Ammon's horn (tissue), 1 donor: ENCODE measurements around the gene VWC2L.

Experiments
- DNase-seq: peaks from one replicate; pipeline ENCODE4 v3.0.0-alpha.2; 2016; ENCODE audit warnings: low spot score

Gene VWC2L

DNA sequence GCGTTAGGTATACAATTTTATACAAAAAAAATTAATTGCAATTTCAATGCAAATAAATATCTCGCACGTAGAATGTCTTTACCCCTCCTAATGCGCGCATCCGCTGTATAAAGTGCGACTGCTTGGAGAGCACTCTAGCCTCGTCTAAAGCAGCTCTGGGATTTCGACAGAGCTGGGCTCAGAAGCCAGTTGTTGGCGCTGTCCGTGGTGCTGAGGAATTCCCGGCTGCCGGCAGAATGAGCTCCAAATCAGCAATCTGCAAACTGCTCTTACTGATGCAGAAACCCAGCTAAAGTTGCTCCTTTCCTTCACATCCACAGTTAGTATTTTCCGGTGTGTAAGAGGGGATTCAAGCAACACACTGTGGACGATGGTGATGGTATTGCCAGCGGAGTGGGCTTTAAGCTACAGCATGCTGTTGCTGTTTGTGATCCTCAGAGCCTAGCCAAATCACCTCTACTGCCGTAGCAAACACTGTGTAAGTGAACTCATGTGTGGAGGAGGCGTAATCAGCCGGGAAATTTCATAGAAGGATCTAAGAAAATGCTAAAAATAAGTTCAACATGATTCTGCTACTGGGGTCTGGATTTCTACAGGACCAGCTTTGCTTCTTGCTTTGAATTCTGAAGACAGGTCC, at the start of gene VWC2L:
VWC2L (plus strand) TSS at position 137 of the 637 bp plus-strand sequence. CDS start 3,140 bp downstream, outside the sequence.
- peak; percentile 93 for DNase-seq

DNA sequence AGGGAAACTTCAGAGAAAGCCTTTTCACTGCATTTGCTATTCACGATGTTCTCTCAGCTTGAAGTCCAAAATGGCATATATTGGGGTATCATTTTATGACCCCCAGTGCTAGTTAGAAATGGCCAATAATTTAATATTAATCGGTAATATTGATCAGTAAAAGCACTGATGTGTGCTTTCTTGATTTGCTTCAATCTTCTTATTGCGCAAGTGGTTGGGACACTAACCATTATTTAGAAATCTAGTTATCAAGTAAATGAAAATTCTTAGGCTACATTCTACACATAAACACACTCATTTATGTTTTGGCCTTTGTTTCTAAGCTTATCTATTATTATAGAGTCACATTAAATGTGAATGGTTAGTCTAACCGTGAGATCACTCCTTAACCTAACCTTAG, 49.7 kb upstream of the VWC2L start:
- no peak for DNase-seq

DNA sequence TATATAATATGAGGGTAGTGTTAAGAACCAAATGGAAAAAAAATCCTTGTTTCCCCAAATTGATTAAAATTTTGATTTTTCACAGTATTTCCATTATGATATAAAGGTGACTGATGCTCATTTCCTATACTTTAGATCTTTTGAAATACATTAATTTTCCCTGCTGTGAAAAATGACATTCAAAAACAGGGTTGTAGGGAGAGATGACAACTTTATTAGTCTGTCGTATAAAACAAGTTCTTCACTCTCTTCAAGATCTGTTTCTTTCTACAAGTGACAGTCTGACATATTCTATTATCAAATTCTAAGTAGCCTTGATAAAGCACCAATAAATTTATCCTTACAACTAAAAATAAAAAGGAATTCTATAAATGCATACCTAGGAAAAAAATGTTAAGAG, 45.3 kb upstream of the VWC2L start:
- DNase-seq: no peak

DNA sequence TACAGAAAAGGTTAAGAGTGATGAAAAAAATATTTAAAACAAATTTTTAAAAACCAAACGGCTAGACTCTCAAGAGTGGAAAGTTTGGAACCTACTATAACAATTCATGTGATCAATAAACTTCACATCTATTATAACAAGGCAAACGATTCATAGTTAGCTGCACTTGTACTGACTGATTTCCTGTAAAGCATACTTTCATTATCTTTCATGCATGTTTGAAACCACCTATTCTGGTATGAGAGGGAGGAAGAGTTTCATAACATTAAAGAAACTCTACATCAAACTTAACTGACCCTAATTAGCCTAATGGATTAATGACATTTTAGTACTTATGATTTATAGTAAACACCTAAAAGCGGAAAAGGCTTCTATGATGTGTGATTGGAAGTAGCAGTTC, 43.7 kb upstream of the VWC2L start:
- DNase-seq: no peak

DNA sequence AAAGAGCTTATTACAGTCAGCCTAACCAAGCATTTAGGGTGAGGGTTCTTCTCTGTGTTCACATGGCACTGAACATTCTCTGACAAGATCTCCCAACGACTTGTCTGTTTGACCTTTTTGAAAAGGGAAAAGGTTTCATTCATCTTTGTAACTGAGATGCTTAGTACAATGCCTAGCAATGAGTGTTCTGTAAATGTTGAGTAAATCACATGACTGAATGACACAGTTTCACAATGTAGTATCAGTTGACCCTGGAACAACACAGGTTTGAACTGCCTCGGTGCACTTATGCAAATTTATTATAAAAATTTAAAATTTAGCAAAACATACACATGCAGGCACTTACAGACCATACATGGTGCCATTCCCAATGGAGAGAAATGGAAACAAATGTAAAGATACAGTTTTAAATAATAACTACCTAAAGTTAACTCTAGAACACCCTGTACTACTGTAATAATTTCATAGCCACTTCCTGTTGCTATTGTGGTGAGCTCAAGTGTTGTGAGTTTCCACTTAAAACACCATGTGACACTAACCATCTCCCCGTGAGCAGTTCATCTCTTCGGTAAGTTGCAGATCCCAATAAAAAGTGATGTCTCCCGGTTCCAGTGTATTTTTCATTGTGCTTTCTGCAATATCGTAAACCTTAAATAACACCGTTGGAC, 34.1 kb upstream of the VWC2L start:
- DNase-seq: no peak

DNA sequence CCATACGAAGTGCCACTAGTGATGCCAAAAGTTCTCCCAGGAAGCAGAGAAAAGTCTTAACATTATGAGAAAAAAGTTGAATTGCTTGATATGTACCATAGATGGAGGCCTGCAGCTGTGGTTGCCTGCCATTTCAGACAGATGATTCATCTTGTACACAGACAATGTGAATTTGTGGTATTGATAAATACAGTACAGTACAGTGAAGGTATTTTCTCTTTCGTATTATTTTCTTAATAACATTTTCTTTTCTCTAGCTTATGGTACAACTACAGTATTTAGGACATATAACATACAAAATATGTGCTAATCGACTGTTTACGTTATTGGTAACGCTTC, 33.6 kb upstream of the VWC2L start:
- no peak for DNase-seq

DNA sequence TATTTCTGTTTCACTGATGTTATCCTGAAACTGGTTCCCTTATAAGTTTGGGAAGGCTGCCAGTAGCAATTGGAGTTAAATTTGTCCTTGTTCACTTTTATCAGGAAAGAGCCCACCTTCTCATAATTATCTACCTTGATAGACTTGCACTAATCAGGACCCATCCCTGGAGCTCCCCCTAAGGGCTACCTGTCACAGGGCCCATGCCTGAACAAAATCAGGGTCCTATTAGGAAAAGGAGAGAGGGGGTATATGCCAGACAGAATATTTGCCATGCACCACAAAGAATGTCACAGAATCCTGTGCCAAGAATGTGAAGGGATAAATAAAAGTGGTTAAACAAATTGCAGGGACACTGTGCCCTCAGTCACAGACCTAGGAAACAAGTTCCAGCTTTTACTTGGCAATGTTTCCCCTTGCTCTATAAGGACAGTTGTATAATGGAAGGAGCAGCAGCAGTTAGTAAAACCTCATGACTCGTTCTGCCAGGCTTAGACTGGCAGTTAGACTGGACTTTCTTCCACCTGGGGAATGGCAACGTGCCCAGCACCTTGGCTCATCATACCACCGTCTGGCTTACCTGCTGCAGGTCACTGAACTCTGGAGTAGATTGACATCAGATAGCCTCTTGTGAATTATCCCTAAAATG, 32.3 kb upstream of the VWC2L start:
- DNase-seq: no peak

DNA sequence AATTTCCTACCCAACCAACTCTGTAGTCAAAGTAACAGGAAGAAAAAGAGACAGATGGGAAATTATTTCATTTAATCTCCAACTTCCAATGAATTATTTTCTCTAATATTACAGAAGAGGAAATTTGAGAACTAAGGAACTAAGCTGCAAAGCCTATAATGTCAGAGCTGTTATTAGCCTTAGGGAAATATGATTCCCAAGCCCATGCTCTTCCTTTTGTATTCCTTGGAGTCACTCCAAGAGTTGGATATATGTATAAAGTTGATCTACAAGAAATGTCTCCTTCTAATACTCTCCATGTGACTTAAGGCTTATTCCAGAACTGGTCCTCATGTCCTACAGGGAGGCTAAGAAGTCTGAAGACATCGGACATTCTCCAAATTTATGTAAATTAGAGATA, 31.6 kb upstream of the VWC2L start:
- no peak for DNase-seq

DNA sequence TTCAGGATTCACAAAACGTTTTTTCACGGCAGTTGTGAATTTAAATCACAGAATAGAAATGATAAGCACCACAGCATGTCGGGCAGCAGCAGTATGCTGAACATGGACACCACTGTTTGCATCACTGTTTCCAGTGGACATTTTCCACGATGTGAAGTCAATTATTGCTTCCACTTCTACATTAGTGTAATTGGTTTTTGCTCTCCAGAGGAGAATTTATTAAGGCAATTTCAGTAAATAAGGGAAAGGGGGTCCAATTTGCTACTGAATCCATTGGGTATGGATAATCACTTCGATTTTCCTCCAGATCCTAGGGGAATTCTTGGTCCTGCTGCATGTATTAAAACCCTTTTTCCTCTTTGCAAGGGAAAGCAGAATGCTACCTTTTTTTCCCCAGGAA, 30.2 kb upstream of the VWC2L start:
- DNase-seq: no peak

DNA sequence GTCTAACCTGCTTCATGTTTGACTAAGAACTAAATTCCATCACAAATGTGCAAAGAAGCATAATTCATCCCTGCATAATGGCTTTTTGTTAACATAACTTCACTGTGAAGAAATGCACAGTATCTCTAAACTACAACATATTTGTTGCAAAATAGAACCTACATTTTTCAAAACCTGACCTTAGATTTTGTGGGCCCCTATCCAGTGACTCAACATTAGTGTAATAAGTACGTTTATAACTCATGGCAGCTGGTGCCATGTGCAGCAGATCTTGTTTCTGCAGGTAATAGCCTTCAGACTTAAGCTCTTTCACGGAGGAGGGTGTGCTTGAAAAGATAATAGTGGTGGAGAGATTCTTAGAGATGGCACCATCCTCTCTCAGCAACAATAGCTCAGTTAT, 28.6 kb upstream of the VWC2L start:
- no peak for DNase-seq

DNA sequence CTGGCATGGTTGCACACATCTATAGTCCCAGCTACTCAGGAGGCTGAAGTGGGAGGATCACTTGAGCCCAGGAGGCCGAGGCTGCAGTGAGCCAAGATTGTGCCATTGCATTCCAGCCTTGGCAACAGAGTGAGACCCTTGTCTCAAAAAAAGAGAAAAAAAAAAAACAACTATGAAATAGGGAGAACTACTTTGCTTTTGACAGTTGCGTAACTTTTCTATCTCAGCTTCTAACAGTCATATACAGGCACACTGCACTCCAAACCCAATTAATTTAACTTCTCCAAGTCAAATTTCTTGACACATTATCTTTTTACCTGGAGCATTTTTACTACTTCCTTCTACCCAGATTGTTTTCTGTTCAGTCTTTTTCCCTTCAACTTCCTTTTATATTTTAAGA, 24.1 kb upstream of the VWC2L start:
- DNase-seq: no peak

DNA sequence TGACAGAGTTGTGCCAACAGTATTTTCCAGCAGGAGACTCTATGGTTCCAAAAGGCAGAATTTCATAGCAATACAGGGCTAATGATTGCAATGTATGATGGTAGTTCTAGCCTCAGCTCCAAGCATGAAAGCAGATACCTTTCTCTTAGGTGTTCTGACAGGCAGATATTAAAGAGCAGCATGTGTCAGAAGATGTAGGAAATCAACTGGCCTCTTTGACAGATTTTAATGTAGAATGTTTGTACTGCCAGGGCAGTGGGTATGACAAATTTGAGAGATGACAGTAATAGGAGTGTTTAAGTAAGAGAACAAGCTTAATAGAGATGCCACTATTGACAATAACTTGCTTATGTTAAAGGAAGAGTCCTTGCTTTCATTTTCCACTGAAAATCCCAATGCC, 21.5 kb upstream of the VWC2L start:
- no peak for DNase-seq

DNA sequence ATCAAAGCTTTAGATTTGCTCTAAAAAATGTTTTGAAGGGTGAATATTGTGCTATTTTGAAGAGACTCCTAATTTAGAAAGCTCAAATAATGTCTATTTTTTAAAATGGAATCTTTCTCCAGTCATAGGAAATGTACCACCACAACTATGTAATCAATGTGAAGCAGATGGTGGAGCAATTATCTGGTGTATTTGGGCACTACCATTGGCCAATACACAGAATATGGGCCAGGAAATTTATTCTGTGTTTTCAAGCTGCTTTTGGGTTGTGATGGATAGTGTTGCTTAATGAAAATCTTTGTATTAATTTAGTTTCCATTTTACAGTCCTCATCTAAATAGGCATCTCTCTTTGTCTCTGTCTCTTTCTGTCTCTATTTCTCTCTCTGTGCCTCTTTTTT, 17.1 kb upstream of the VWC2L start:
- DNase-seq: no peak

DNA sequence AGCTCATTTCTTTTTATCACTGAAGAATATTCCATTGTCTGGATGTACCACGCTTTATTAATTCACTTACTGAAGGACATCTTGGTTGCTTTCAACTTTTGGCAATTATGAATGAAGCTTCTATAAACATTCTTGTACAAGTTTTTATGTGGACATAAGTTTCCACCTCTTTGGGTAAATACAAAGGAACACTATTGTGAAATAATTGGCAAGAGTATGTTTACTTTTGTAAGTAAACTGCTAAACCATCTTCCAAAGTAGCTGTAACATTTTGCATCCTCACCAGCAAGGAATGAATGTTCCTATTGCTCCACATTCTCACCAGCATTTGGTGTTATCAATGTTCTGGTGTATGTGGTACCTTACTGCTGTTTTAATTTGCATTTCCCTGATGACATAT, 15.8 kb upstream of the VWC2L start:
- no peak for DNase-seq

DNA sequence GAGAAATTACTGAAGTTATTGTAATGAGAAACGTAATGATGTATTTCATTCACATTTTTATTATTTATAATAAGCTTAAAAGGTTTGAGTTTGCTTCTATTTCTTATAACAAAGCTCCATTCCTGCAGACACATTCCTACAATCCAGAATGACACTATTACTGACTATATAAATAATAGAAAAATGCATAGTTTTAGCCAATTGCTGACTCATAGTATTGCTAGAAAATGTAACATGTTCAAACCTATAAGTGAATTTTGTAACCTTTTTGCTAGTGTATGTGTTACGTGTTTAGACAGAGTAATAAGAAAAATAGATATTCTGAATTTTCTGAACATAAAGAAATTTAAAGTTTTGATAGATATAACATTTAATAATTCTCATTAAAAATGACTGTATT, 9.3 kb upstream of the VWC2L start:
- DNase-seq: no peak

DNA sequence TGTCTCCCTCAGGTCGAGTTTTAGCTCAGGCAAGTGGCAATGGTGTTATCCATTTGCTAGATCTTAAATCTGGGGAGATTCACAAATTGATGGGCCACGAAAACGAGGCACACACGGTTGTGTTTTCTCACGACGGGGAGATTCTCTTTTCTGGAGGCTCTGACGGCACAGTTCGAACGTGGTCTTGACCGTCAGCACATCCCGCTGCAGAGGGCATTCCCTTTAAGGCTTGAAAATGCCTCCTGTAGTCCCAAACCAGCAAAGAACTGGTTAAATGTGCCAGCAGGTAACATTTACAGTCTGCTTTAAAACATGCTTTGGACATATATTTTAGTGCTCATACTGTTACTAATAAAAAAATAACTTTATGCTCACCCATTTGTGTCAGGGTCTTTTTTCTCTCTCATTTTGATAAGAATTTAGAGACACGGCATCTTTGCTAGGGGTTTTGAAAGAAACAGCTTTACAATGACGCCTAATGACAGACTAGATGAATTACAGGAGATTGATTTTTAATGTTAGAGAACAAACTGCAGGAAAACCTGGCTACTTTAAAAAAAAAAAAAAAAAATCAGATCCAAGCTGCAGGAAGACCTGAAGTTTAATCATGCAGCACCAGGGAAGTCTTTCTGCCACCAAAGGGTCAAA, 602 bp upstream of the VWC2L start:
- peak; percentile 42 for DNase-seq

DNA sequence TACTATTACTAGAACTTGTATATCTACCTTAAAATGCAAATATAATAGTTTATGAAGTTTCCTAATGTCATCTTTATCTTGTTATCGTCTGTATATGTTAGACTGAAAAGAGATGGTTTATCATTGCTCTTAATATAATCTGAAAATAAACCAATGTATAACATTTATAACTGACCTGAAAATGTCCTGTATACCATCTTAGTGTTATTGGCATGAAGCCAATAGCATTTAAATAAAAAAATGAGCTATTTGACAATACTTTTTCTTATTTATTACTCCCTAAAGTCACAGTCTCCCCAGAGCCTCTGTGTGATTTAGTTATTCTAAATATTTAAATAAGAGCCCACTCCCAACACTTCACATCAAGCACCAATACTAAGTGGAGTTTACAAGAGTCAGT, 1.8 kb downstream of the VWC2L start:
- no peak for DNase-seq

DNA sequence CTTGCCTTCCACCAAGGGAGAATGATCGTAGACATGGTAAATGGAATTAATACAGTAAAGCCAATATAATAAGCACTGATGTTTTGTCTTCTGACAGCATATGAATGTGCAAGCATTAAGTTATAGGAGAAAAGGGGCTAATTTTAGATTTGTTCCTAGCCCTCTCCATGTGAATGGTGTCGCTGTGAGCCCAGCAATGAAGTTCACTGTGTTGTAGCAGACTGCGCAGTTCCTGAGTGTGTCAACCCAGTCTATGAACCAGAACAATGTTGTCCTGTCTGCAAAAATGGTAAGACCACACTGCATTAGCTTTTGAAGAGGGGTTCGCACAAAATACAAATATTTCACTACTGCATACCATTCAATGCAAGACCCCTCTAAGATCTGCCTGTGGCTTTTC, 25.6 kb downstream of the VWC2L start:
- DNase-seq: no peak

DNA sequence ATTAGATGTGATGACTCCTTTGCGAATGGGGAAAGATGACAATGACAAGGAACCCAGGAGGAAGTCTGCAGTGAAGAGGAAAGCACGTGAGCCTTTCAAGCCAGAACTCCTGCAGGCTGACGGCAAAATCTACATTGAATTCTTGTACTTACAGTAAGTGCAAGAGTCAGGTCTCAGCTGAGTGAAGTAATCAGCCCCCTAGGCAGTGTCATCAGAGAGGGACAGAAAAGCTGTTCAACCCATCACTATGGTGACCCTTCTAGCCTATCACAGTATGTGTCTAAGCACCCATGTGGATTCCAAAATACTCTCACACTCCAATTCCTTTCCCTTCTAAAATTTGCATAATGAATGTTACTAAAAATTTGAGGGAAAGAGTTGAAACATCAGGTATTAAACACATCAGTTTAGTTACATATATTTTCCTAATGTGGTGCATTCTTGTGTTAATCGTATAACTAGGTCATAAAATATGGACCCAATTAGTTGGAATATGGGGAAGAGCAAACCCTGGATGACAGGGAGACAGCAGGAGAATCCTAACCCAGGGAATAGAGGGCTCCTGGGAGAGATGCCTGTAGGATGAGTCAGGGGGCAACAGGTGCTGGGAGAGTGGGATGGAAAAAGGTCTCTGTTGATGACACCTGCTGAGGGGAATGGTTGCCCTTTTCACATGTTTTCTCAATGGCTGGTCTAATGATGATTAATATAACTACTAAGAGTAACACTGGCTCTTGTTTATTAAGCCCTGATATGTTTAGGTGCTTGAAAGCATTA, 39.5 kb downstream of the VWC2L start:
- no peak for DNase-seq

DNA sequence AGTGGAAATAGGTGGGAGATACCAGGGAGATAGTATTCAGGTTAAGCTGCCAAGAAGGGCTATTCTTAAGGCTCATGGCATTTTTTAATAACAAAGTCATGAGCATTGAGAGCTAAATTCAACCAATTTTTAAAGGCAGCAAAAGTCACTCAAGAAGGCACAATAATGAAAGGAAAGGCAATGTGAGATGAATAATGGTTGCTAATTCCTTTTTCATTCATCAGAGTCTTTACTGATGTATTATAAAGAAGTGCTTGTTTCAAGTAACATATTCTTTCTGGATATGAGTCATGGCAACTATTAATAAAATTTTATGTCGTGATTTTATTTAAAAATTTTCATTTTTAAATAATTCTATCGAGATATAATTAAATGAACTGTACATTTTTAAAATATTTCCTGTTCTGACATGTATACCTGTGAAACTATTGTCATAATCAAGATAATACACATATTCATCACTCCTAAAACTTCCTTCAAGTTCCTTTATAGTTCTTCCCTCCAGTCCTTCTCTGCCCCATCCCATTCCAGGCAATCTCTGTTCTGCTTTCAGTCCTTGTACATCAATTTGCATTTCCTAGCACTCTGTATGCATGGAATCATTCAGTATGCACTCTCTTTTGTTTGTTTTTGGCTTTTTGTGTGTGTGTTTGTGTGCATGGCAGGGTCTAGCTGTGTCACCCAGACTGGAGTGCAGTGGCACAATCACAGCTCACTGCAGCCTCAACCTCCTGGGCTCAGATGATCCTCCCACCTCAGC, 40.8 kb downstream of the VWC2L start:
- no peak for DNase-seq

DNA sequence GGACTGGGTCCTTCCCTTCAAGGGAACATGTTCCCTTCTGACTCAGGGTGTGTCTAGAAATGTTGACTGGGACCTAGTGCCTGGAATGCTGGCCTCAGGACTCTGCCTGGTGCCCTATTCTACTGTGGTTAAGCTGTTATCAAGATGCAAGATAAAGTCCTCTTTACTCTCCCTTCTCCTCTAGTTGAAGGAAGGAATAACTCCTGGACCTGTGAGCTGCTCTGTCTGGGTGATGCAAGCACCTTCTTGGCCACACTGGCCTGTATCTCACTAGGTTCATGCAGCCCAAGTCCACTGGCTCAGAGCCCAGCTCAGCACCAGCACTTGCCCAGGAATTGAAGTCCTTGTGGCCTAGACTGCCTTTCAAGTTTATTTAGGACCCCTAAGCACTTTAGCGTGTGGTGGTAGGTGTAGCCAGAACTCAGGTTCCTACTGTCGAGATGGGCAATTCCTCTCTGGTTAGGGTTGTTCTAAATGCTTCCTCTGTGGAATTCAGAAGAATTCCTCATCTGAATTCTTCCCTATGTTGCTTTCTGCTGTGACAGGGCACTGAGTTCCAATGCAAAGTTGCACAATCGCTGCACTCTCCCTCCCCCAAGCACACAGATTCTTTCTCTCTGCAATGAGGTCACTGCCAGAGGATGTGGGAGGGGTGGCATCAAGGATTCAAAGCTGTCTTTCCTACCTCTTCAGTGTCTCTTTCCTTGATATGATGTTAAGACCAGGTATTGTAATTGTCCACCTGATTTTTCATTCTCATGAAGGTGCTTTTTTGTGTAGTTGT, 54.7 kb downstream of the VWC2L start:
- DNase-seq: no peak
